ENCODE measurements around the gene KLHL8.

KLHL8 gene

GRCh38 chr4:87120010-87120409 is 100.4 kb downstream of the KLHL8 start:
- H3K27me3 ChIP-seq (ENCODE audit: low read depth): no peaks in the 10 kb centered on the region
- peaks cover 21% of the 10 kb centered on the region for H3K36me3 ChIP-seq (replicated peaks)
- H3K4me3 ChIP-seq: no peak overlapping the region
- DNase-seq (ENCODE audit: low spot score in 2 of 2): no peak
- H3K9me3 ChIP-seq: no peaks in the 10 kb centered on the region
- H3K4me1 ChIP-seq: peaks cover 5% of the 10 kb centered on the region; the same call in 1 of the 2 replicates
- in situ Hi-C loops (cut with MboI; ENCODE audit: low sequenced_read_pairs): no loop called here

- Histone ChIP-seq H3K9me3 (no peaks in the 10 kb centered on the region), H3K36me3 (replicated peaks) (peaks cover 22% of the 10 kb centered on the region), H3K4me1 (peaks cover 2% of the 10 kb centered on the region; the same call in 1 of the 2 replicates), H3K27me3 (ENCODE audit: low read depth) (no peaks in the 10 kb centered on the region), H3K4me3 (no peak overlapping the region)
- in situ Hi-C loops (cut with MboI; ENCODE audit: low sequenced_read_pairs): no loop called here
- DNase-seq (ENCODE audit: low spot score in 2 of 2): peak in 1 of 2 experiments; percentile 17
Observed at GRCh38 chr4:87118826-87119225, 101.6 kb downstream of the KLHL8 start.

GRCh38 chr4:87118421-87118820 is 102.0 kb downstream of the KLHL8 start:
- H3K36me3 ChIP-seq (replicated peaks): peaks cover 22% of the 10 kb centered on the region
- no peaks in the 10 kb centered on the region for H3K9me3 ChIP-seq
- H3K4me1 ChIP-seq: peaks cover 2% of the 10 kb centered on the region; the same call in 1 of the 2 replicates
- H3K27me3 ChIP-seq (ENCODE audit: low read depth): no peaks in the 10 kb centered on the region
- DNase-seq (ENCODE audit: low spot score in 2 of 2): no peak
- H3K4me3 ChIP-seq: no peak overlapping the region
- in situ Hi-C loops (cut with MboI; ENCODE audit: low sequenced_read_pairs): no loop called here

GRCh38 chr4:87117732-87118075 is 102.7 kb downstream of the KLHL8 start:
- in situ Hi-C loops (cut with MboI; ENCODE audit: low sequenced_read_pairs): no loop called here
- Histone ChIP-seq H3K36me3 (replicated peaks) (peaks cover 22% of the 10 kb centered on the region), H3K4me3 (no peak overlapping the region), H3K27me3 (ENCODE audit: low read depth) (no peaks in the 10 kb centered on the region), H3K9me3 (no peaks in the 10 kb centered on the region), H3K4me1 (peaks cover 2% of the 10 kb centered on the region; the same call in 1 of the 2 replicates)
- no peak for DNase-seq (ENCODE audit: low spot score in 2 of 2)

- in situ Hi-C loops (cut with MboI; ENCODE audit: low sequenced_read_pairs): no loop called here
- DNase-seq (ENCODE audit: low spot score in 2 of 2): no peak
- H3K4me3 ChIP-seq: no peak overlapping the region
- no peaks in the 10 kb centered on the region for H3K9me3 ChIP-seq
- H3K4me1 ChIP-seq: peaks cover 2% of the 10 kb centered on the region; the same call in 1 of the 2 replicates
- no peaks in the 10 kb centered on the region for H3K27me3 ChIP-seq (ENCODE audit: low read depth)
- H3K36me3 ChIP-seq (replicated peaks): peaks cover 22% of the 10 kb centered on the region
Observed at GRCh38 chr4:87117051-87117731, 103.2 kb downstream of the KLHL8 start.

- H3K36me3 ChIP-seq (replicated peaks): peaks cover 22% of the 10 kb centered on the region
- no peaks in the 10 kb centered on the region for H3K27me3 ChIP-seq (ENCODE audit: low read depth)
- in situ Hi-C loops (cut with MboI; ENCODE audit: low sequenced_read_pairs): no loop called here
- no peak for DNase-seq (ENCODE audit: low spot score in 2 of 2)
- H3K9me3 ChIP-seq: no peaks in the 10 kb centered on the region
- H3K4me1 ChIP-seq: peaks cover 2% of the 10 kb centered on the region; the same call in 1 of the 2 replicates
- H3K4me3 ChIP-seq: no peak overlapping the region
Observed at GRCh38 chr4:87116231-87116630, 104.2 kb downstream of the KLHL8 start.

- Histone ChIP-seq H3K36me3 (replicated peaks) (peaks cover 21% of the 10 kb centered on the region), H3K4me3 (no peak overlapping the region), H3K4me1 (peaks cover under 1% of the 10 kb centered on the region; the same call in 1 of the 2 replicates), H3K27me3 (ENCODE audit: low read depth) (no peaks in the 10 kb centered on the region), H3K9me3 (no peaks in the 10 kb centered on the region)
- in situ Hi-C loops (cut with MboI; ENCODE audit: low sequenced_read_pairs): no loop called here
- DNase-seq (ENCODE audit: low spot score in 2 of 2): no peak
Observed at GRCh38 chr4:87114245-87115062, 106.0 kb downstream of the KLHL8 start.

- in situ Hi-C loops (cut with MboI; ENCODE audit: low sequenced_read_pairs): no loop called here
- H3K4me1 ChIP-seq: no peaks in the 10 kb centered on the region
- no peaks in the 10 kb centered on the region for H3K9me3 ChIP-seq
- H3K4me3 ChIP-seq: no peak overlapping the region
- H3K27me3 ChIP-seq (ENCODE audit: low read depth): no peaks in the 10 kb centered on the region
- H3K36me3 ChIP-seq (replicated peaks): peaks cover 18% of the 10 kb centered on the region
- no peak for DNase-seq (ENCODE audit: low spot score in 2 of 2)
Observed at GRCh38 chr4:87112063-87112462, 108.4 kb downstream of the KLHL8 start.

Data from HAP-1 (cell line).